Measurements from ENCODE around the gene YEATS2. TPM values are rescaled to one million over a fixed set of nuclear protein-coding genes. Genes with fewer than 3 reads are reported as not detected.

Gene YEATS2
- total and polyA plus RNA-seq, 2 of the 4 experiments (the other 2 are of a cell fraction) = 30.1 to 43.0 TPM

GRCh38 chr3:183710231-183710630 is 12.6 kb downstream of the YEATS2 start:
- Histone ChIP-seq H3K9me1 (ENCODE audit: insufficient read depth, low read length) (no peaks in the 10 kb centered on the region), H2AK9ac (replicated peaks; ENCODE audit: low read depth, low read length, poor library complexity) (no peak overlapping the region), H3K4me3 (ENCODE audit: insufficient read depth, low read depth, low read length) (no peak overlapping the region), H3K9me3 (ENCODE audit: control insufficient read depth, insufficient read depth, low read length) (no peaks in the 10 kb centered on the region), H3K79me1 (ENCODE audit: low read depth in 1 of 2, low read length in 2 of 2) (peaks cover 3 to 49% of the 10 kb centered on the region in 2 experiments), H2AFZ (replicated peaks; ENCODE audit: low read length, poor library complexity) (no peak overlapping the region), H3K4ac (ENCODE audit: low read depth, low read length) (no peak overlapping the region), H3K9ac (ENCODE audit: low read depth, low read length) (no peak overlapping the region), H3K23ac (ENCODE audit: low read depth, low read length) (no peak overlapping the region), H2BK20ac (ENCODE audit: low read depth, low read length) (no peak overlapping the region), H3K56ac (ENCODE audit: extremely low read depth, insufficient read depth, low read length) (no peak overlapping the region), H3K36me3 (ENCODE audit: control insufficient read depth, insufficient read depth, low read length) (peaks cover 1% of the 10 kb centered on the region; the same call in 1 of the 2 replicates), H2AK5ac (ENCODE audit: low read depth, low read length) (no peak overlapping the region), H3K27ac (ENCODE audit: insufficient read depth, low read length) (no peak overlapping the region), H2BK120ac (ENCODE audit: low read depth, low read length) (no peak overlapping the region), H3K4me1 (ENCODE audit: control insufficient read depth, insufficient read depth, low read length) (no peaks in the 10 kb centered on the region), H3K18ac (ENCODE audit: low read depth, low read length) (no peak overlapping the region), H2BK5ac (ENCODE audit: low read depth, low read length, poor library complexity, severe bottlenecking) (no peak overlapping the region), H4K5ac (ENCODE audit: low read depth, low read length) (no peak overlapping the region), H4K91ac (ENCODE audit: insufficient read depth, low read depth, low read length) (no peak overlapping the region), H3K4me2 (ENCODE audit: low read depth, low read length) (no peak overlapping the region), H3K27me3 (ENCODE audit: control insufficient read depth, insufficient read depth, low read length) (no peaks in the 10 kb centered on the region), H4K8ac (ENCODE audit: low read depth in 2 of 2, low read length in 2 of 2) (no peak overlapping the region), H3K14ac (replicated peaks; ENCODE audit: low read depth, low read length) (no peak overlapping the region), H2BK15ac (ENCODE audit: low read depth, low read length) (no peak overlapping the region), H4K20me1 (ENCODE audit: insufficient read depth, low read length) (peaks cover 77% of the 10 kb centered on the region)
- dilution Hi-C loops (cut with HindIII; ENCODE audit: low sequenced_read_pairs, unreplicated experiment) (no loop called here), intact Hi-C loops (cut with micrococcal nuclease) (no loop called here), in situ Hi-C loops (cut with MboI; ENCODE audit: low sequenced_read_pairs) (no loop called here)
- ChIA-PET CTCF (interaction anchor here (0.7 kb wide), 1 partner anchor 35 kb away, joined by 3 read pairs; no protein-coding TSS in a partner anchor), POLR2A (ENCODE audit: unreplicated experiment) (interaction anchor here (1.0 kb wide), 1 partner anchor 12 kb away, joined by 3 read pairs; the partner anchor contains the start of gene YEATS2)
- BruUV-seq (replicated peaks) = no TSS peak
- DNase-seq (peak; percentile 62), ATAC-seq (ENCODE audit: low read depth) (peak; percentile 40)
- no peak for TF ChIP-seq CEBPB (IDR thresholded peaks at IDR 0.05; ENCODE audit: low read depth, low read length)
- TF ChIP-seq SMC3 (IDR thresholded peaks at IDR 0.05; ENCODE audit: low read depth, low read length) = no peak

Measured in IMR-90 (cell line).